SU-DHL-6 (cell line): ENCODE measurements around the gene TRIML1.

Experiments used
- H2AFZ ChIP-seq: fragments of 200-600 bp; sonication (generic); 2 replicates; pipeline ENCODE4 v1.6.1; 2014; ENCODE audit warnings: low read depth, mild to moderate bottlenecking, moderate library complexity, mixed read lengths, antibody characterized with exemption, low read length; ENCODE audit not compliant: severe bottlenecking
- H3F3A ChIP-seq: fragments of 200-600 bp; shearing (Covaris generic); 2 replicates; pipeline ENCODE4 v1.6.0; 2016; ENCODE audit warnings: antibody characterized with exemption, mild to moderate bottlenecking; ENCODE audit not compliant: insufficient read depth
- H3K27ac ChIP-seq: fragments of 200-600 bp; sonication (generic); 2 replicates; pipeline ENCODE4 v1.5.1; 2016; ENCODE audit warnings: low read depth, mild to moderate bottlenecking, low read length, moderate library complexity, mixed read lengths
- H3K27me3 ChIP-seq: fragments of 200-600 bp; sonication (generic), shearing (Covaris generic); 2 replicates; pipeline ENCODE4 v1.6.0; 2014; ENCODE audit warnings: mild to moderate bottlenecking, low read length
- H3K36me3 ChIP-seq: fragments of 200-600 bp; sonication (generic); 2 replicates; pipeline ENCODE4 v1.6.1; 2014; ENCODE audit warnings: mild to moderate bottlenecking, low read length, mixed read lengths
- H3K4me2 ChIP-seq: fragments of 300-600, 200-600 bp; shearing (Covaris generic), sonication (generic); 2 replicates; pipeline ENCODE4 v1.6.0; 2014; ENCODE audit warnings: low read length, low read depth, mild to moderate bottlenecking; ENCODE audit not compliant: poor library complexity, severe bottlenecking
- H3K4me3 ChIP-seq: fragments of 200-600 bp; sonication (generic); 2 replicates; pipeline ENCODE4 v1.5.1; 2014; ENCODE audit warnings: antibody characterized with exemption, low read length, mild to moderate bottlenecking, mixed read lengths; ENCODE audit not compliant: insufficient read depth, poor library complexity, severe bottlenecking
- H3K79me2 ChIP-seq: fragments of 200-600 bp; sonication (generic); 2 replicates; pipeline ENCODE4 v1.6.1; 2014; ENCODE audit warnings: mild to moderate bottlenecking, low read length, moderate library complexity; ENCODE audit not compliant: insufficient read depth
- H3K9ac ChIP-seq: fragments of 200-600 bp; sonication (generic); 2 replicates; pipeline ENCODE4 v1.7.0; 2014; ENCODE audit warnings: mild to moderate bottlenecking, low read length
- H3K9me2 ChIP-seq: fragments of 200-600 bp; sonication (generic); replicated peaks from 2 replicates; pipeline ENCODE4 v1.6.1; 2014; ENCODE audit warnings: low read length; ENCODE audit not compliant: insufficient read depth
- H3K9me3 ChIP-seq: fragments of 200-600 bp; sonication (generic); 2 replicates; pipeline ENCODE4 v1.6.1; 2014; ENCODE audit warnings: low read length, mixed read lengths; ENCODE audit not compliant: insufficient read depth
- H4K20me1 ChIP-seq: fragments of 200-600 bp; sonication (generic); 2 replicates; pipeline ENCODE4 v1.6.1; 2014; ENCODE audit warnings: low read depth, mild to moderate bottlenecking, antibody characterized with exemption, low read length, moderate library complexity, mixed read lengths
- CTCF ChIP-seq: fragments of 200-600 bp; sonication (generic); IDR thresholded peaks from one replicate; pipeline ENCODE4 v1.5.1; 2017; ENCODE audit warnings: antibody characterized with exemption, mild to moderate bottlenecking, low read length, moderate library complexity; ENCODE audit not compliant: insufficient read depth, poor library complexity, severe bottlenecking
- EZH2phosphoT487 ChIP-seq: fragments of 200-600 bp; sonication (generic), shearing (Covaris generic); conservative IDR thresholded peaks from 2 replicates; pipeline ENCODE4 v1.6.1; 2018; ENCODE audit warnings: mild to moderate bottlenecking, antibody characterized with exemption, low read length, moderate library complexity, mixed read lengths

TRIML1 gene

GRCh38 chr4:188143731-188144130 is 4.5 kb downstream of the TRIML1 start:
- H3K4me2 ChIP-seq = no peak overlapping the region
- H3K79me2 ChIP-seq = no peaks in the 10 kb centered on the region
- no peak overlapping the region for H3K4me3 ChIP-seq
- no peaks in the 10 kb centered on the region for H3K9me2 ChIP-seq
- TF ChIP-seq EZH2phosphoT487 = no peak
- TF ChIP-seq CTCF = no peak
- H3K36me3 ChIP-seq = no peaks in the 10 kb centered on the region
- H3K9ac ChIP-seq = no peak overlapping the region
- no peaks in the 10 kb centered on the region for H3K9me3 ChIP-seq
- H3K27ac ChIP-seq = no peak overlapping the region
- no peak overlapping the region for H2AFZ ChIP-seq
- no peaks in the 10 kb centered on the region for H3F3A ChIP-seq
- H3K27me3 ChIP-seq = no peaks in the 10 kb centered on the region
- no peaks in the 10 kb centered on the region for H4K20me1 ChIP-seq

GRCh38 chr4:188145601-188146000 is 6.4 kb downstream of the TRIML1 start:
- Histone ChIP-seq H3F3A (no peaks in the 10 kb centered on the region), H3K9ac (no peak overlapping the region), H3K79me2 (no peaks in the 10 kb centered on the region), H3K4me3 (no peak overlapping the region), H3K9me2 (no peaks in the 10 kb centered on the region), H3K27ac (no peak overlapping the region), H2AFZ (no peak overlapping the region), H4K20me1 (no peaks in the 10 kb centered on the region), H3K4me2 (no peak overlapping the region), H3K9me3 (no peaks in the 10 kb centered on the region), H3K27me3 (no peaks in the 10 kb centered on the region), H3K36me3 (no peaks in the 10 kb centered on the region)
- TF ChIP-seq CTCF = no peak
- TF ChIP-seq EZH2phosphoT487 = no peak

- no peak overlapping the region for H2AFZ ChIP-seq
- H3K79me2 ChIP-seq = no peaks in the 10 kb centered on the region
- no peak overlapping the region for H3K4me2 ChIP-seq
- no peaks in the 10 kb centered on the region for H3K9me2 ChIP-seq
- H3K9me3 ChIP-seq = no peaks in the 10 kb centered on the region
- no peaks in the 10 kb centered on the region for H3F3A ChIP-seq
- H4K20me1 ChIP-seq = no peaks in the 10 kb centered on the region
- H3K27ac ChIP-seq = no peak overlapping the region
- no peaks in the 10 kb centered on the region for H3K27me3 ChIP-seq
- TF ChIP-seq CTCF (no peak), EZH2phosphoT487 (no peak)
- H3K4me3 ChIP-seq = no peak overlapping the region
- H3K9ac ChIP-seq = no peak overlapping the region
- no peaks in the 10 kb centered on the region for H3K36me3 ChIP-seq
Measured at GRCh38 chr4:188146618-188147017, 7.4 kb downstream of the TRIML1 start.
